Measurements from ENCODE around the gene TPD52L1. TPM values are rescaled to one million over a fixed set of nuclear protein-coding genes. Genes with fewer than 3 reads are reported as not detected.

Gene TPD52L1
- total RNA-seq, 1 donor from 2014 or later: 67.3 TPM

DNA sequence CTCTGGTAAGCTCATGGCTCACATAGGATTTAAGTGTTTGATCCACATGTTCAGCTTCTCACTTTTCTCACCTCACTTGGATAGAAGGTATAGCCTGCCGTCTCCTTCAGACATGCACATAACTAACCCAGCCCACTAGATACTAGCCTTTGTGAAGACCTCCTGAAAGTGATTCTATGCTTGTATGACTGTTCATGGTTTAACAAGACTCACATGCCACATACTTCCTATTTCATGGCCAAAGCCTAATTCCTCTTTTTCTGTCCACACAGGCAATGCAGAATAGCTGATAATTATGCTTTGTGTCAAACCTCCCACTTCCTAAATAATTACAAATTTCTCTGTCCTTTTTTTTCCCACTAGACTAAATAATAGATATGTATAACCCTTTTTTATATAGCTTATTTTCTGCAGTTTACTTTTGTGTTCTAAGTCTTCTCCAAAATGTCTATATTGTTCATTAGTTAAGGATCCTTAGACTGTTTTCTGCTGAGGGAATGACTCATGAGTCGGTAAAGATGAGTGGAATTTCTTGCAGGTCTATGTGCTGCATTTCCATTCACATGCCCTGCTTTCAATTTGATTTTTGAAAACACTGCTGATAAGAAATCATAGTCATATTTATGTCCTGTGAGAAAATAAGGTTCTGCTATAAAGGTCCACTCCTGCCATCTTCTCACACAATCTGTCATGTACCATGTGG, 105.2 kb downstream of the TPD52L1 start:
- TF ChIP-seq, protein P1, sequence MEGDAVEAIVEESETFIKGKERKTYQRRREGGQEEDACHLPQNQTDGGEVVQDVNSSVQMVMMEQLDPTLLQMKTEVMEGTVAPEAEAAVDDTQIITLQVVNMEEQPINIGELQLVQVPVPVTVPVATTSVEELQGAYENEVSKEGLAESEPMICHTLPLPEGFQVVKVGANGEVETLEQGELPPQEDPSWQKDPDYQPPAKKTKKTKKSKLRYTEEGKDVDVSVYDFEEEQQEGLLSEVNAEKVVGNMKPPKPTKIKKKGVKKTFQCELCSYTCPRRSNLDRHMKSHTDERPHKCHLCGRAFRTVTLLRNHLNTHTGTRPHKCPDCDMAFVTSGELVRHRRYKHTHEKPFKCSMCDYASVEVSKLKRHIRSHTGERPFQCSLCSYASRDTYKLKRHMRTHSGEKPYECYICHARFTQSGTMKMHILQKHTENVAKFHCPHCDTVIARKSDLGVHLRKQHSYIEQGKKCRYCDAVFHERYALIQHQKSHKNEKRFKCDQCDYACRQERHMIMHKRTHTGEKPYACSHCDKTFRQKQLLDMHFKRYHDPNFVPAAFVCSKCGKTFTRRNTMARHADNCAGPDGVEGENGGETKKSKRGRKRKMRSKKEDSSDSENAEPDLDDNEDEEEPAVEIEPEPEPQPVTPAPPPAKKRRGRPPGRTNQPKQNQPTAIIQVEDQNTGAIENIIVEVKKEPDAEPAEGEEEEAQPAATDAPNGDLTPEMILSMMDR (conservative IDR thresholded peaks at IDR 0.05; ENCODE audit: low read depth, low read length): no peak
- no peak overlapping the region for H3K4me3 ChIP-seq (ENCODE audit: low read depth, low read length)
- DNase-seq (ENCODE audit: low read depth): no peak

DNA sequence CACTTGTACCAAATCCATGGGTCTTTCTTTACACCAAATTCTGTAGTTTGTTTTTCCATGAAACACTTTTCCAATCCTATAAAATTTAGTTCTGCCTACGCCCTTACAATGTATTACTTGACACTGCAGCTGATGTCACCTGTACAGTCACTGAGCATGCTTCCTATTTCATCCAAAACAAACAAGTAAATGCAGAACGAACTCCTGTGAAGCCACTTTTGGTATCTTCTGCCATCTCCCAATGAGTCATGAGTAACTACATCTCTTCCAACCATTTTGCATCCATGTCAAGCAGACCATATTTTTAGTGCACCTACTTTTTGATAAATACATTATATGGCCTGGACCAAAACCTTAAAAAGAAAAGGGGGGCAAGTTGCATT, 105.8 kb downstream of the TPD52L1 start:
- TF ChIP-seq, protein P1 (conservative IDR thresholded peaks at IDR 0.05; ENCODE audit: low read depth, low read length): no peak
- no peak overlapping the region for H3K4me3 ChIP-seq (ENCODE audit: low read depth, low read length)
- DNase-seq (ENCODE audit: low read depth): no peak

GRCh38 chr6:125262016-125263013, 108.7 kb downstream of the TPD52L1 start:
- H3K4me3 ChIP-seq (ENCODE audit: low read depth, low read length): no peak overlapping the region
- no peak for DNase-seq (ENCODE audit: low read depth)
- TF ChIP-seq, protein P1 (conservative IDR thresholded peaks at IDR 0.05; ENCODE audit: low read depth, low read length): no peak

- H3K4me3 ChIP-seq (ENCODE audit: low read depth, low read length): no peak overlapping the region
- TF ChIP-seq, protein P1 (conservative IDR thresholded peaks at IDR 0.05; ENCODE audit: low read depth, low read length): no peak
- DNase-seq (ENCODE audit: low read depth): no peak
These were observed 110.9 kb downstream of the TPD52L1 start for GRCh38 chr6:125264476-125264875.

- no peak for DNase-seq (ENCODE audit: low read depth)
- TF ChIP-seq, protein P1 (conservative IDR thresholded peaks at IDR 0.05; ENCODE audit: low read depth, low read length): no peak
- H3K4me3 ChIP-seq (ENCODE audit: low read depth, low read length): no peak overlapping the region
These were observed 114.4 kb downstream of the TPD52L1 start for GRCh38 chr6:125267806-125268523.

GRCh38 chr6:125268765-125269164, 115.2 kb downstream of the TPD52L1 start:
- no peak overlapping the region for H3K4me3 ChIP-seq (ENCODE audit: low read depth, low read length)
- no peak for DNase-seq (ENCODE audit: low read depth)
- TF ChIP-seq, protein P1 (conservative IDR thresholded peaks at IDR 0.05; ENCODE audit: low read depth, low read length): no peak
